Keratinocyte (primary cell): ENCODE data around the gene FHOD1. TPM values are rescaled to one million over a fixed set of nuclear protein-coding genes. Genes with fewer than 3 reads are reported as not detected.

Experiments
- DNase-seq: peaks from one replicate; pipeline ENCODE4 v3.0.0-alpha.2; 2011; ENCODE audit warnings: low read depth, missing footprints, low spot score
- FAIRE-seq: peaks from 2 replicates; lab custom pipeline; 2011; peaks lifted over from hg19 to GRCh38; lab: Jason Lieb, UNC
- H2AFZ ChIP-seq: 2 replicates; pipeline ENCODE4 v1.6.0; 2012; ENCODE audit warnings: low read length, control low read depth, inconsistent platforms; ENCODE audit not compliant: control insufficient read depth
- H3K27ac ChIP-seq: 2 replicates; pipeline ENCODE4 v1.5.1; 2011; ENCODE audit warnings: low read length; ENCODE audit not compliant: control insufficient read depth, insufficient read depth
- H3K27me3 ChIP-seq: 3 replicates; pipeline ENCODE4 v1.6.0; 2011; ENCODE audit warnings: low read length; ENCODE audit not compliant: control insufficient read depth, insufficient read depth; ENCODE audit errors: extremely low read depth
- H3K36me3 ChIP-seq, 2 experiments: 2 replicates in 1 of 2; 3 replicates in 1 of 2; pipeline ENCODE4 v1.5.1; 2011; ENCODE audit warnings: low read length in 2 of 2, mild to moderate bottlenecking in 1 of 2; ENCODE audit not compliant: control insufficient read depth in 2 of 2, insufficient read depth in 2 of 2; ENCODE audit errors: extremely low read depth in 1 of 2
- H3K4me1 ChIP-seq: 3 replicates; pipeline ENCODE4 v1.5.1; 2011; ENCODE audit warnings: low read length; ENCODE audit not compliant: control insufficient read depth, insufficient read depth; ENCODE audit errors: extremely low read depth
- H3K4me2 ChIP-seq: 3 replicates; pipeline ENCODE4 v1.6.0; 2011; ENCODE audit warnings: low read depth, low read length; ENCODE audit not compliant: control insufficient read depth, insufficient read depth; ENCODE audit errors: extremely low read depth
- H3K4me3 ChIP-seq, 3 experiments: fragments of 200-600 bp in 1 of 3; sonication (generic) in 1 of 3; 2 replicates in 2 of 3; 3 replicates in 1 of 3; pipeline ENCODE4 v1.5.1; 2011 to 2016; ENCODE audit warnings: low read length in 3 of 3, mild to moderate bottlenecking in 3 of 3, control low read depth in 2 of 3, inconsistent platforms in 1 of 3, low read depth in 1 of 3, mixed read lengths in 1 of 3, mixed run types in 1 of 3, moderate library complexity in 1 of 3; ENCODE audit not compliant: control insufficient read depth in 2 of 3, insufficient read depth in 2 of 3; ENCODE audit errors: extremely low read depth in 1 of 3
- H3K79me2 ChIP-seq: 2 replicates; pipeline ENCODE4 v1.6.0; 2012; ENCODE audit warnings: low read length; ENCODE audit not compliant: control insufficient read depth, insufficient read depth
- H3K9ac ChIP-seq: 3 replicates; pipeline ENCODE4 v1.6.0; 2011; ENCODE audit warnings: low read length; ENCODE audit not compliant: control insufficient read depth, insufficient read depth; ENCODE audit errors: extremely low read depth
- H3K9me1 ChIP-seq: 3 replicates; pipeline ENCODE4 v1.6.0; 2011; ENCODE audit warnings: low read length; ENCODE audit not compliant: control insufficient read depth, insufficient read depth; ENCODE audit errors: extremely low read depth
- H3K9me3 ChIP-seq: 2 replicates; pipeline ENCODE4 v1.5.1; 2012; ENCODE audit warnings: low read depth, low read length; ENCODE audit not compliant: control insufficient read depth
- H4K20me1 ChIP-seq: 3 replicates; pipeline ENCODE4 v1.6.0; 2011; ENCODE audit warnings: low read length; ENCODE audit not compliant: control insufficient read depth, insufficient read depth; ENCODE audit errors: extremely low read depth
- EZH2 ChIP-seq: IDR thresholded peaks from one replicate; pipeline ENCODE4 v1.6.1; 2012; ENCODE audit warnings: inconsistent platforms, mild to moderate bottlenecking, low read length, moderate library complexity
- dilution Hi-C: fragments of 300-500 bp; cut with MboI; formaldehyde crosslinking; loops from one replicate; pipeline ENCODE4 v1.7.0; 2020; ENCODE audit warnings: low sequenced_read_pairs; ENCODE audit not compliant: extremely low pct_ligation_motif_present
- polyA plus RNA-seq, 5 experiments: library from polyadenylated mRNA; depleted of rRNA in 3 of 5; stranded (reverse) in 3 of 5; stranded (forward) in 1 of 5; unstranded in 1 of 5; fragments of >200 nt; gene quantifications; 1 replicate in 1 of 5; 2 replicates in 3 of 5; 3 replicates in 1 of 5; pipeline versions ENCODE4 v1.2.1 to v1.2.3, GENCODE V29; 2011 to 2012; ENCODE audit warnings: missing spikeins in 2 of 5, low read depth in 1 of 5, low replicate concordance in 1 of 5
- TF ChIP-seq, protein P1 (sequence below), 3 experiments: IDR thresholded peaks in 1 of 3; conservative IDR thresholded peaks in 1 of 3; optimal IDR thresholded peaks in 1 of 3; 2 replicates in 2 of 3; 3 replicates in 1 of 3; pipeline versions ENCODE3 to v1.5.1; 2011; ENCODE audit warnings: low read length in 3 of 3, mild to moderate bottlenecking in 3 of 3, moderate library complexity in 2 of 3, control low read depth in 1 of 3, inconsistent platforms in 1 of 3; ENCODE audit not compliant: insufficient read depth in 2 of 3; ENCODE audit errors: extremely low read depth in 1 of 3

FHOD1 gene
- polyA plus RNA-seq, 1 donor (not counting 4 experiments of a cell fraction or from before 2014, with no cell fraction given), result 29.4 TPM

DNA sequence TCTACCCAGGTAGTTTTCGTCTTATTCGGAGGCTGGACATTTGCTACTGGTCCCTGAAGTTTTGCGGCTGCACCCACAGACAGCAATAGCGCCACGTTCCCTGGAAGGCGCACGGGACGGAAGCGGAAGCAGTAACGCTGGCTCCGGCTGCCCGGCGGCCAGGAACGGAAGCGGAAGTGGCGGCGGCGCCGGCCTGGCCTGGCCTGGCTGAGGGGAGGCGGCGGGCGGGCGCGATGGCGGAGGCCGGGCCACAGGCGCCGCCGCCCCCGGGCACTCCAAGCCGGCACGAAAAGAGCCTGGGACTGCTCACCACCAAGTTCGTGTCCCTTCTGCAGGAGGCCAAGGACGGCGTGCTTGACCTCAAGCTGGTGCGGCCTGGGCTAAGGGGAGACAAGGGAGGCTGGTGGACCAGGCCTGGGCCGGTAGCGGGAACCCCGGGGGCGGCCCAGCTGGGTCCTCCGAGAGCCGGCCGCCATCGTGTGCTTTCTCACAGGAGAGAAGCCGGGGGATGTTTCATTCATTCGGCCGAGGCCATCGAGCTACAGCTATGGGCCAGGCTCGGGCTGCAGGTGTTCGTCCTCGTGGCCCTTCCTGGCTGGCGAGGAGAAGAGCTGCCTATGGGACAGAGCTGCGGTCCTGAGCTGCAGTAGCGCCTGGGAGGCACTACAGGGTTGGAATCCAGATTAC is 55.1 kb downstream of the FHOD1 start, which contains the start of gene E2F4:
Gene E2F4, plus strand, starts transcription at position 161 of the 687 bp plus-strand sequence. Its CDS starts 73 bp downstream, at position 234.
- Histone ChIP-seq H2AFZ (peak within 1 kb of the TSS; percentile 65), H4K20me1 (peaks cover 4% of the 10 kb centered on the region), H3K9me1 (peaks cover 2% of the 10 kb centered on the region), H3K4me1 (peaks cover 15% of the 10 kb centered on the region), H3K4me2 (peak within 1 kb of the TSS; percentile 82), H3K27me3 (no peaks in the 10 kb centered on the region), H3K9me3 (no peaks in the 10 kb centered on the region), H3K36me3 (peaks cover 27 to 37% of the 10 kb centered on the region in 2 experiments), H3K79me2 (peaks cover 44% of the 10 kb centered on the region), H3K27ac (peak within 1 kb of the TSS; percentile 69), H3K4me3 (peak within 1 kb of the TSS; percentile 81 to 95 (median 85)), H3K9ac (peak within 1 kb of the TSS; percentile 89)
- TF ChIP-seq, protein P1, sequence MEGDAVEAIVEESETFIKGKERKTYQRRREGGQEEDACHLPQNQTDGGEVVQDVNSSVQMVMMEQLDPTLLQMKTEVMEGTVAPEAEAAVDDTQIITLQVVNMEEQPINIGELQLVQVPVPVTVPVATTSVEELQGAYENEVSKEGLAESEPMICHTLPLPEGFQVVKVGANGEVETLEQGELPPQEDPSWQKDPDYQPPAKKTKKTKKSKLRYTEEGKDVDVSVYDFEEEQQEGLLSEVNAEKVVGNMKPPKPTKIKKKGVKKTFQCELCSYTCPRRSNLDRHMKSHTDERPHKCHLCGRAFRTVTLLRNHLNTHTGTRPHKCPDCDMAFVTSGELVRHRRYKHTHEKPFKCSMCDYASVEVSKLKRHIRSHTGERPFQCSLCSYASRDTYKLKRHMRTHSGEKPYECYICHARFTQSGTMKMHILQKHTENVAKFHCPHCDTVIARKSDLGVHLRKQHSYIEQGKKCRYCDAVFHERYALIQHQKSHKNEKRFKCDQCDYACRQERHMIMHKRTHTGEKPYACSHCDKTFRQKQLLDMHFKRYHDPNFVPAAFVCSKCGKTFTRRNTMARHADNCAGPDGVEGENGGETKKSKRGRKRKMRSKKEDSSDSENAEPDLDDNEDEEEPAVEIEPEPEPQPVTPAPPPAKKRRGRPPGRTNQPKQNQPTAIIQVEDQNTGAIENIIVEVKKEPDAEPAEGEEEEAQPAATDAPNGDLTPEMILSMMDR (optimal IDR thresholded peaks at IDR 0.05 in 1 of 3, IDR thresholded peaks at IDR 0.05 in 1 of 3, conservative IDR thresholded peaks at IDR 0.05 in 1 of 3; ENCODE audit: extremely low read depth in 1 of 3, insufficient read depth in 2 of 3, low read length in 3 of 3), result no peak
- peak; percentile 55 for TF ChIP-seq EZH2
- FAIRE-seq (peak; percentile 29), DNase-seq (no peak)
- dilution Hi-C loops, result no loop called here

DNA sequence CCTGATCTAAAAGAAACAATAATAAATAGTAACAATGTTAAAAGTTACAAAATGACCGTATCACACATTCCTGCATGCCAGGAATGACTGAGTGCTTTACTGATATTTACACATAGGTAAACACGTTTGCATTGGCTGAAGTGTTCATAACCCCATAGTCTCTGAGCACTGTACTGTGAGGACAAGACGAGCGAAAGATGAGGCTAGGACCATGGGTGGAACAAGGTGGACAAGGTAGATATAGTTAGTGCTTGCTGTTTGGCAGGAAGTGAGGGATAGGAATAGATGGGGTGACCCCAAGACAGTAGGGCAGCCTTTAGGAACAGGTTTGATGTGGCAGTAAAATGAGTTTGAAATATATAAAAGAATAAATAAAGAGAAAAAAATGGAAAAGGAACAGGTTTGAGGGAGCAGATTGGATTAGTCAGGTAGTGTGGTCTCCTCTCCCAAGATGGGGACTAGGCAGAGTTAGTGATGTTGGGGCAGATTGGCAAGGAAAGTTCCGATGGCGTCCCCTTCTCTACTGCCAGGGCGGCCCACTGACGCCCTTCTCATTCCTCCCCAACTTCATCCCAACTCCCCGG is 55.8 kb downstream of the FHOD1 start:
- Histone ChIP-seq H3K79me2 (peaks cover 41% of the 10 kb centered on the region), H3K9me3 (no peaks in the 10 kb centered on the region), H3K9ac (peak overlapping the region; percentile 89), H4K20me1 (peaks cover 4% of the 10 kb centered on the region), H3K9me1 (peaks cover 2% of the 10 kb centered on the region), H3K36me3 (peaks cover 22 to 31% of the 10 kb centered on the region in 2 experiments), H3K27ac (no peak overlapping the region), H3K4me3 (peak overlapping the region in 2 of 3 experiments; percentile 47 to 85), H2AFZ (peak overlapping the region; percentile 65), H3K27me3 (no peaks in the 10 kb centered on the region), H3K4me2 (peak overlapping the region; percentile 69), H3K4me1 (peaks cover 15% of the 10 kb centered on the region)
- no peak for DNase-seq
- TF ChIP-seq, protein P1 (optimal IDR thresholded peaks at IDR 0.05 in 1 of 3, IDR thresholded peaks at IDR 0.05 in 1 of 3, conservative IDR thresholded peaks at IDR 0.05 in 1 of 3; ENCODE audit: extremely low read depth in 1 of 3, insufficient read depth in 2 of 3, low read length in 3 of 3), result no peak
- TF ChIP-seq EZH2, result no peak
- no peak for FAIRE-seq
- dilution Hi-C loops, result no loop called here
